T-helper 2 cell treated with Interferon-gamma antibody and Interleukin-4, amounts not matched to agents 100 ng/mL and 5 ng/mL, for 36 hours (primary cell): Measurements from ENCODE around the gene PTH1R. TPM values are rescaled to one million over a fixed set of nuclear protein-coding genes. Genes with fewer than 3 reads are reported as not detected.

Experiments used
- intact Hi-C: fragments of 100-400 bp; cut with micrococcal nuclease; formaldehyde crosslinking; loops from one replicate; pipeline ENCODE4 v1.15.1; 2023
- total RNA-seq: library from RNA; stranded (reverse); gene quantifications from 2 replicates; pipeline ENCODE4 v1.2.3, GENCODE V29; 2022

The PTH1R gene
- total RNA-seq, 1 donor from 2014 or later: not detected

GRCh38 chr3:46897829-46898320, 20.4 kb downstream of the PTH1R start:
- intact Hi-C loops: no loop called here

DNA sequence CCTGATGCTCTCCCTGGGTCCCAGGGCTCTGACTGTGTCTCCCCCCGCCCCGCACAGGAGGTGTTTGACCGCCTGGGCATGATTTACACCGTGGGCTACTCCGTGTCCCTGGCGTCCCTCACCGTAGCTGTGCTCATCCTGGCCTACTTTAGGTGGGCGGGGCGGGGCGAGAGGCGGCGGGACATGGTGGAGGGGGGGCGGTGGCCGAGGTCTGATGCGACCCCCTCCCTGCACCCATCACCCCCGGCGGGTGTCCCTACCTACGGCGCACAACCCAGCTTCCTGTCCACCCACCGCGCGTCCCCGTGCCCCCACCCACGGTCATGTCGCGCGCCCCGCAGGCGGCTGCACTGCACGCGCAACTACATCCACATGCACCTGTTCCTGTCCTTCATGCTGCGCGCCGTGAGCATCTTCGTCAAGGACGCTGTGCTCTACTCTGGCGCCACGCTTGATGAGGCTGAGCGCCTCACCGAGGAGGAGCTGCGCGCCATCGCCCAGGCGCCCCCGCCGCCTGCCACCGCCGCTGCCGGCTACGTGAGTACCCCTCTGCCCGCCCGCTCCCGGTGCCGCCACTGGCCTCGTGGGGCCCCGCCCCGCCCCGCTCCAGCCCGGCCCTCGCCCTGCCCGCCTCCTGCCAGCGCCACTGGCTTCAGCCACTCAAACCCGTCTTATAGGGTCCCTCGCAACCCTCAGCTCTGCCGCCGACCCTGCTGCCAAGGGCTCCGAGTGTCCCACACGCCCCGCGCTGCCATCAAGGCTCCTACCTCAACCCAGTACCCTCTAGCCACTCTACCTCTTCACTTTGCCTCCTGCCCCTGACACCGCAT, 21.0 kb downstream of the PTH1R start:
- intact Hi-C loops: no loop called here

DNA sequence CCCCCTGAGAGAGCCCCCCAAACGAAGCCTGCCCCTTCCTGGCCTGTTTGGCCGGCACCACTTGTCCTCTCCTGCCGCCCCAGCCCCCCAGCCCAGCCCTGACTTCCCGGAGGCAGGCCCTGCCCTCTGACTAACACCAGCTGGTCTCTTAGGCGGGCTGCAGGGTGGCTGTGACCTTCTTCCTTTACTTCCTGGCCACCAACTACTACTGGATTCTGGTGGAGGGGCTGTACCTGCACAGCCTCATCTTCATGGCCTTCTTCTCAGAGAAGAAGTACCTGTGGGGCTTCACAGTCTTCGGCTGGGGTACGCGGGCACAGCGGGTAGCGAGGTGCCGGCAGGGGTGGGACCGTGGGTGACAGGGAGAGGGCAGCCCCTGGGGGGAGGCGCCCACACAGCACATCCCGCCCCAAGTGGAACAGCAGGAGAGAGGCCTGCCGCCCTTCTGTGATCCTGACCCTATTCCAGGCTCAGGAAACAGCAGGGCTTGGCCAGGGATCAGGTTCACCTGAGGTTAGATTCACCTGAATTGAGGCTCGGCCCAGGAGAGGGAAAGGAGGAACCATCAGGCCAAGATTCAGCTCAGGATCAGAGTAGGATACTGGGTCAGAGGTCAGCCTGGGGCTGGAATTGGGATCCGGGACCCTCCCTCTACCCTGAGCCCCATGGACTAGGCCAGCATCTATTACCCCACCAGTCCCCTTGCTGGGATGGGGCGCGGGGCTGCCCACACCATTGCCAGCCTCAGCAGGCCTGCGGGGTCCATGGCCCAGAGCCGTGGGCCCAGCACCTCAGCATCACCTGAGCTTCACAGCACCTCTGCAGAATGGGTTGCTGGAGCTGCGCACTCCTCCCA, 21.9 kb downstream of the PTH1R start:
- intact Hi-C loops: no loop called here

DNA sequence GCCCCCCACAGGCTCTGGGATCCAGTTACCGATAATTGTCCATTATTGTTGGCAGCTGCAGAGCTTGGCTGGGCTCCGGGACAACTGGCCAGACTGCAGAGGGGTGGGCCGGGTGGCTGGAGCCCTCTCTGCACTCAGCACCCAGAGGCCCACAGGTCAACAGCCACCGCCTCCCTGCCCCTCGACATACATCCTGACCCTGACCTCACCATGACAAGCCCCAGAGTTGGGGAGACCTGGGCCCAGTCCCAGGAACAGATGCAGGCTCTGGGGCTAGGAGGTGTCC, 22.4 kb downstream of the PTH1R start:
- intact Hi-C loops: no loop called here

- intact Hi-C loops: no loop called here
These were observed 22.8 kb downstream of the PTH1R start for GRCh38 chr3:46900356-46900755.

DNA sequence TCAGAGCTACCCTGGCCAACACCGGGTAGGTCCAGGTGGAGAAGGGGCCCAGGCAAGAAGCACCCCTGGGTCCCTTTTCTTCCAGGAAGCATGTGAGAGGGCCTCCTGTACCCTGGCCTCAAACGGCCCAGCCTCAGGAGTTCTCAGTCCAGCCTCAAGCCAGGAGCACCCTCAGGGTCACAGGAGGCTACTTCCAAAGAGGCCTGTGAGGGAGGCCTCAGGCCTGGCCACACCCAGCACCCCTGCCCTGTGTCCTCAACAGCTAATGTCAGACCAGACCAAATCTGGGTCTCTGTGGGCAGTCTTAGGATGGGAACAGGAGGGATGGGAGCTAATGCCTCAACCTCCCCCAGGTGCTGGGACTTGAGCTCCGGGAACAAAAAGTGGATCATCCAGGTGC, 23.5 kb downstream of the PTH1R start:
- intact Hi-C loops: no loop called here

GRCh38 chr3:46901591-46902187, 24.2 kb downstream of the PTH1R start:
- intact Hi-C loops: no loop called here

GRCh38 chr3:46902188-46902631, 24.7 kb downstream of the PTH1R start:
- intact Hi-C loops: no loop called here

- intact Hi-C loops: no loop called here
These were observed 26.1 kb downstream of the PTH1R start for GRCh38 chr3:46903341-46904302.

DNA sequence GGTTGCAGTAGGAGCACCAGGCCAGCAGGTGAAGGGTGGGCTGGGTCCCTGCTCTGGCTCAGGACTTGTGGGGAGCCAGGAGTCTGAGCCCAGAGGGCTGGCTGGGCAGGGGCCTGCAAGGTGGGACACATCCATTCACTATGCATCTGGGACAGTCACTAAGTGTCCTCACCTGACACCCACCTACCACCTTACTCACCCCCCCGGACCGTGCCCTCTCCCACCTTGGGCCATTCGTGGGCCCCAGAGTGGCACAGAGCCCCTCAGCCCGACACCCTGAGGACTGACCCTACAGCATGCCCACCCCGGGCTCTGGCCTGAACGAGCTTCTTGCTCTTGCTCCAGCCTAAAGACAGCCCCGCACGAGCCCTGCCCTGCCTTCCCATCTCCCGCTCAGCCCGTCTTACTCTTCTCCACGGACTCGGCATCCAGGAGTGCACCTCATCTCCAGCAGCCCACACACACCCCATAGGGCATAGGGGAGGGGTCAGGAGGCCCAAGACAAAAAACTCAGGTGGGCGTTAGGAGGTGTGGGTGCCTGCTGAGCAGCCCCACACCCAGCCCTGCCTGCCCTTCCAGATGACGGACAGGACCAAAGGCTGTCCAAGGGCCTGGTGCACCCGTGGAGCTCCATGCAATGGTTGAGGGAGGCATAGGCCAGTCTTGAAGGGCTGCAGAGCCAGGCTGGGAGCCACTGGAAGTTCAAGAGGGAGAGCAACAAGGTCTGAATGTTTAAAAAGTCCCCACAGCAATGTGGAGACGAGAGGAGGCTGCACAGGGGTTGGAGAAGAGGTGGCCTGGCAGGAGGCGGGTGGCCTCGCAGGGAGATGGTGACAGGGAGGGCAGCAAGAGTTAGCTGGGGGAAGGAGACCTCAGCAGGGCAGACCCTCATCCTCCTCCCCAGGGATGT, 27.0 kb downstream of the PTH1R start:
- intact Hi-C loops: loop anchor here (5.0 kb wide), 1 partner anchor 93 kb away; no protein-coding TSS in a partner anchor

GRCh38 chr3:46905213-46905560, 27.7 kb downstream of the PTH1R start:
- intact Hi-C loops: loop anchor here (5.0 kb wide), 1 partner anchor 92 kb away; no protein-coding TSS in a partner anchor

DNA sequence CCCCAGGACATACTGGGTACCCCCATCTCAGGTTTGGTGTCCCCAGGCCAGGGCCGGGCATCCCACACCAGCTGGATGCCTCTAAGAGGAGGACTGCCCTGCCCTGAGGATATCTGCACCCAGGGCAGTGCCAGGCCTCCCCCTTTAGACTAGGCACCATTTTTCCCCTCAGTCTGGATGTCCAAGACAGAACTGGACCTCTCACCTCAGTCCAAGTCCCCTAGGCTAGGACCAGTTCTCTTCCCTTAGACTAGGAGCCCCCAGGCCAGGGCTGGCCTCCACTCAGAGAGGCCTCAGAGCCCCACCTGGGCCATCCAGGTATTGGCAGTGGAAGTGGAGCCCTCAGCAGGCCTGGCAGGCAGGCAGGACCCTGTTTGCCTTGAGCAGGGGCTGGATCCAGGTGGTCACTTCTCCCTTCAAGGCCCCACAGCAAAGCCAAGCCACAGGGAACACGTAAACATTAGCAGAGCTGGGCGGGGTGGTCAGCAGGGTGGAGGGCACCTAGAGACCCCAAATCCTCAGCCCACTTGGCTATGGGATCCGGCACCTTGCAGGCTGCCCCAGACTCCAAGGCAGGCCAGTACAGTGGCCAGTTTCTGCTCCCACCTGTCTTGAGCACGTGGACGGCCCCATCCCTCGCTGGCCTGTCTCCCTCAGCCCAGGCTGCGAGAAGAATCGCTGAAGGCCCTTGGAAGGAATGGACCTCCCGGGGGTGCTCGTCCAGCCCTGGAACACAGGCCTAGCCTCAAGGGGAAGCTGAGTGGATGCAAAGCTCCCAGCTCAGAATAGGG, 28.3 kb downstream of the PTH1R start:
- intact Hi-C loops: loop anchor here (5.0 kb wide), 1 partner anchor 91 kb away; no protein-coding TSS in a partner anchor

GRCh38 chr3:46906471-46907058, 29.0 kb downstream of the PTH1R start:
- intact Hi-C loops: loop anchor here (5.0 kb wide), 1 partner anchor 91 kb away; no protein-coding TSS in a partner anchor

DNA sequence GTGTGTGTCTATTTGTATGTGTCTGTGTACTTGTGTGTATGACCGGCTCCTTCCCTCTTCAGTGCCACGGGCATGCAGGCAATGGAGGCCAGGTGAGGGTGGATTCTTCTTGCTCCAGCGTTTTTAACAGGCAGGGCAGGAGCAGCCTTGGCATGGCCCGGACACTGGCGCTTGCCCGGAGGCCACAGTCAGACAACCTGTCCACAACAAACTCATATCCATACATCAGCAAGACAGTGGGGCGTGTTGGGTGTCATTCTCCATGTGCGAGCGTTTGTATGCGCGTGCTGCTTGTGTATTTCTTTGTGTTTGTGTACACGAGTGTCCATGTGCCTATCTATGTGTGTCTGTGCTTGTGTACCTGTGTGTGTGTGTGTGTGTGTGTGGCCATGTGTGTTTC, 29.8 kb downstream of the PTH1R start:
- intact Hi-C loops: loop anchor here (5.0 kb wide), 1 partner anchor 90 kb away; no protein-coding TSS in a partner anchor

GRCh38 chr3:46907960-46908293, 30.4 kb downstream of the PTH1R start:
- intact Hi-C loops: loop anchor here (5.0 kb wide), 1 partner anchor 89 kb away; no protein-coding TSS in a partner anchor

- intact Hi-C loops: loop anchor here (5.0 kb wide), 1 partner anchor 89 kb away; no protein-coding TSS in a partner anchor
These were observed 30.9 kb downstream of the PTH1R start for GRCh38 chr3:46908294-46908985.

GRCh38 chr3:46908986-46909534, 31.5 kb downstream of the PTH1R start:
- intact Hi-C loops: loop anchor here (1.0 to 5.0 kb wide), 2 partner anchors 43 to 88 kb away; no protein-coding TSS in a partner anchor
